Coronary artery (tissue), 2 donors: ENCODE measurements around the gene ASB15.

Experiments
- DNase-seq: peaks from one replicate; pipeline ENCODE4 v3.0.0-alpha.2; 2017; ENCODE audit warnings: low spot score
- H3K27ac ChIP-seq, 2 donors: fragments of 200-600 bp; sonication (generic); one replicate each; pipeline ENCODE4 v1.5.1; 2016 to 2019
- H3K4me3 ChIP-seq: fragments of 200-600 bp; sonication (generic); 2 replicates; pipeline ENCODE4 v1.5.1; 2016; ENCODE audit warnings: mild to moderate bottlenecking, moderate library complexity
- CTCF ChIP-seq: fragments of 200-600 bp; sonication (generic); IDR thresholded peaks from one replicate; pipeline ENCODE4 v1.5.1; 2019; ENCODE audit warnings: antibody characterized with exemption

Gene ASB15

GRCh38 chr7:123660514-123661354, 59.1 kb downstream of the ASB15 start:
- no peak overlapping the region for H3K4me3 ChIP-seq
- DNase-seq: no peak
- H3K27ac ChIP-seq: no peak overlapping the region
- no peak for TF ChIP-seq CTCF

GRCh38 chr7:123661765-123662164, 60.1 kb downstream of the ASB15 start:
- no peak overlapping the region for H3K4me3 ChIP-seq
- no peak for DNase-seq
- no peak overlapping the region for H3K27ac ChIP-seq
- no peak for TF ChIP-seq CTCF

- DNase-seq: no peak
- H3K27ac ChIP-seq: no peak overlapping the region
- TF ChIP-seq CTCF: no peak
- no peak overlapping the region for H3K4me3 ChIP-seq
Observed at GRCh38 chr7:123662293-123662692, 60.7 kb downstream of the ASB15 start.

GRCh38 chr7:123662755-123663154, 61.1 kb downstream of the ASB15 start:
- Histone ChIP-seq H3K4me3 (no peak overlapping the region), H3K27ac (no peak overlapping the region)
- DNase-seq: no peak
- no peak for TF ChIP-seq CTCF

- no peak for DNase-seq
- no peak overlapping the region for H3K4me3 ChIP-seq
- no peak for TF ChIP-seq CTCF
- no peak overlapping the region for H3K27ac ChIP-seq
Observed at GRCh38 chr7:123663200-123663599, 61.6 kb downstream of the ASB15 start.

- TF ChIP-seq CTCF: no peak
- no peak overlapping the region for H3K27ac ChIP-seq
- no peak for DNase-seq
Observed at GRCh38 chr7:123665157-123665556, 63.5 kb downstream of the ASB15 start.

GRCh38 chr7:123665896-123666295, 64.3 kb downstream of the ASB15 start:
- Histone ChIP-seq H3K27ac (no peak overlapping the region), H3K4me3 (no peak overlapping the region)
- no peak for TF ChIP-seq CTCF
- no peak for DNase-seq

More at GRCh38 chr7:123665157-123665556, 63.5 kb downstream of the ASB15 start:
- no peak overlapping the region for H3K4me3 ChIP-seq
